K562 (cell line): ENCODE data around the gene CERS6. TPM values are rescaled to one million over a fixed set of nuclear protein-coding genes. Genes with fewer than 3 reads are reported as not detected.
A peak's percentile ranks its signal among the peaks of the same experiment; 100 is the strongest.

ENCODE experiments used
- ATAC-seq: fragments of 200-7000 bp; cut with Tn5 transposase; 3 replicates; pipeline ENCODE4 v1.9.1; 2020; ENCODE audit warnings: moderate library complexity
- BruUV-seq: library from RNA; stranded (reverse); fragments of 400-500 nt; replicated peaks from 2 replicates; lab custom pipeline; 2021; lab: Mats Ljungman, UMichigan
- CTCF ChIA-PET: fragments of 300-600 bp; formaldehyde crosslinking; extraction: SDS; loops from one replicate; lab custom pipeline; 2021; ENCODE audit warnings: low intra/inter-chr PET ratio; lab: Yijun Ruan, JAX
- POLR2A ChIA-PET: fragments of 300-600, 350-650 bp; sonication (Branson Sonifier 250); formaldehyde crosslinking; extraction: SDS; loops from one replicate; lab custom pipeline; 2021; ENCODE audit warnings: antibody characterized with exemption, inconsistent platforms; lab: Yijun Ruan, JAX
- DNase-seq, 4 experiments: peaks; one replicate each; pipeline versions ENCODE4 v3.0.0 to v3.0.0-alpha.2; 2011 to 2018; ENCODE audit warnings: low spot score in 3 of 4, mixed read lengths in 3 of 4; ENCODE audit errors: extremely low read depth in 1 of 4
- FAIRE-seq: peaks from 2 replicates; lab custom pipeline; 2011; peaks lifted over from hg19 to GRCh38; lab: Jason Lieb, UNC
- H2AFZ ChIP-seq: 2 replicates; pipeline ENCODE4 v1.6.0; 2011; ENCODE audit warnings: low read depth, low read length, control low read depth, inconsistent platforms
- H3K27ac ChIP-seq: fragments of 200-600 bp; 3 replicates; pipeline ENCODE4 v1.8.0; 2011; ENCODE audit warnings: low read depth, mild to moderate bottlenecking, control low read depth, inconsistent platforms, low read length, moderate library complexity, mixed read lengths; ENCODE audit errors: extremely low read depth
- H3K27me3 ChIP-seq, 2 experiments: fragments of 300-600 bp in 1 of 2; 2 replicates in 1 of 2; 3 replicates in 1 of 2; pipeline versions ENCODE4 v1.6.0 to v1.8.0; 2011; ENCODE audit warnings: inconsistent platforms in 2 of 2, low read length in 2 of 2, mild to moderate bottlenecking in 1 of 2, mixed read lengths in 1 of 2, moderate library complexity in 1 of 2; ENCODE audit not compliant: control insufficient read depth in 2 of 2, insufficient read depth in 2 of 2
- H3K36me3 ChIP-seq: fragments of 300-600 bp; 3 replicates; pipeline ENCODE4 v1.8.0; 2011; ENCODE audit warnings: mild to moderate bottlenecking, low read length, inconsistent platforms; ENCODE audit not compliant: control insufficient read depth, insufficient read depth
- H3K4me1 ChIP-seq, 2 experiments: fragments of 200-600 bp in 1 of 2; replicated peaks in 1 of 2; 2 replicates in 1 of 2; 3 replicates in 1 of 2; pipeline versions ENCODE4 v1.5.1 to v1.8.0; 2011; ENCODE audit warnings: inconsistent platforms in 2 of 2, low read length in 2 of 2, mild to moderate bottlenecking in 1 of 2, mixed read lengths in 1 of 2, moderate library complexity in 1 of 2; ENCODE audit not compliant: control insufficient read depth in 2 of 2, insufficient read depth in 2 of 2
- H3K4me2 ChIP-seq: 2 replicates; pipeline ENCODE4 v1.6.1; 2011; ENCODE audit warnings: low read length, control low read depth, inconsistent platforms, mixed read lengths; ENCODE audit not compliant: insufficient read depth
- H3K4me3 ChIP-seq: fragments of 200-600 bp; sonication (generic), shearing (Covaris generic); 2 replicates; pipeline ENCODE4 v1.5.1; 2016; ENCODE audit warnings: control low read depth, inconsistent platforms
- H3K79me2 ChIP-seq: fragments of 200-600 bp; 3 replicates; pipeline ENCODE4 v1.8.0; 2011; ENCODE audit warnings: low read length, inconsistent platforms; ENCODE audit not compliant: control insufficient read depth, insufficient read depth
- H3K9ac ChIP-seq, 2 experiments: 2 replicates each; pipeline versions ENCODE4 v1.6.0 to v1.6.1; 2011; ENCODE audit warnings: low read depth in 2 of 2, low read length in 2 of 2, control low read depth in 1 of 2, inconsistent platforms in 1 of 2, mild to moderate bottlenecking in 1 of 2, mixed read lengths in 1 of 2; ENCODE audit not compliant: insufficient read depth in 1 of 2
- H3K9me1 ChIP-seq: one replicate; pipeline ENCODE4 v1.6.0; 2011; ENCODE audit warnings: inconsistent platforms, mild to moderate bottlenecking, low read length, moderate library complexity; ENCODE audit not compliant: control insufficient read depth, insufficient read depth
- H3K9me3 ChIP-seq: replicated peaks from 2 replicates; pipeline ENCODE4 v1.5.1; 2011; ENCODE audit warnings: low read depth, low read length, inconsistent platforms; ENCODE audit not compliant: control insufficient read depth, insufficient read depth
- H4K20me1 ChIP-seq: replicated peaks from 2 replicates; pipeline ENCODE4 v1.6.1; 2011; ENCODE audit warnings: low read length, inconsistent platforms, mixed read lengths; ENCODE audit not compliant: control insufficient read depth, insufficient read depth
- ARID1B ChIP-seq: fragments of 450-650 bp; IDR thresholded peaks from 2 replicates; pipeline ENCODE4 v1.6.1; 2016; ENCODE audit warnings: antibody characterized with exemption, mild to moderate bottlenecking, inconsistent platforms
- BACH1 ChIP-seq: fragments of 200-800 bp; sonication (Bioruptor generic); IDR thresholded peaks from 2 replicates; pipeline ENCODE4 v1.6.1; 2016; ENCODE audit warnings: missing genetic modification characterization, missing compliant biosample characterization
- BCOR ChIP-seq: fragments of 450-650 bp; IDR thresholded peaks from 2 replicates; pipeline ENCODE4 v1.6.1; 2016
- CCNT2 ChIP-seq: IDR thresholded peaks from 2 replicates; pipeline ENCODE4 v1.6.1; 2011; ENCODE audit warnings: borderline replicate concordance, low read depth, mild to moderate bottlenecking, moderate library complexity, mixed read lengths, low read length; ENCODE audit not compliant: insufficient read length; ENCODE audit errors: extremely low read depth
- EWSR1 ChIP-seq: fragments of 450-650 bp; IDR thresholded peaks from 2 replicates; pipeline ENCODE4 v1.6.1; 2018; ENCODE audit warnings: borderline replicate concordance, mild to moderate bottlenecking, low read depth, moderate library complexity; ENCODE audit not compliant: partially characterized antibody
- HDAC1 ChIP-seq, 2 experiments: fragments of 450-650 bp; IDR thresholded peaks; 2 replicates each; pipeline ENCODE4 v1.6.1; 2016 to 2017; ENCODE audit warnings: inconsistent platforms in 1 of 2, mild to moderate bottlenecking in 1 of 2, moderate library complexity in 1 of 2
- NR2F6 ChIP-seq: fragments of 450-650 bp; formaldehyde crosslinking; IDR thresholded peaks from 2 replicates; pipeline ENCODE4 v1.4.0; 2020; ENCODE audit warnings: mild to moderate bottlenecking
- PHF8 ChIP-seq: fragments of 200-600 bp; sonication (generic); IDR thresholded peaks from 2 replicates; pipeline ENCODE4 v1.6.1; 2012; ENCODE audit warnings: mixed run types, mild to moderate bottlenecking, inconsistent platforms, low read length, moderate library complexity, borderline replicate concordance
- RBM39 ChIP-seq: fragments of 200-400 bp; formaldehyde crosslinking; optimal IDR thresholded peaks from 2 replicates; pipeline ENCODE3; 2018; ENCODE audit warnings: low read depth, low read length
- RUNX1 ChIP-seq: sonication (generic); IDR thresholded peaks from 2 replicates; pipeline ENCODE4 v1.6.1; 2016; ENCODE audit warnings: antibody characterized with exemption, low read depth
- TSC22D4 ChIP-seq: fragments of 450-650 bp; IDR thresholded peaks from 2 replicates; pipeline ENCODE4 v1.6.1; 2016; ENCODE audit warnings: missing genetic modification characterization, missing biosample characterization, control low read depth
- ZKSCAN1 ChIP-seq: fragments of 150-350 bp; IDR thresholded peaks from 2 replicates; pipeline ENCODE4 v1.6.1; 2016; ENCODE audit warnings: low read depth, low read length
- ZNF668 ChIP-seq: fragments of 250-450 bp; sonication (Bioruptor Pico); IDR thresholded peaks from 2 replicates; pipeline ENCODE4 v1.8.0; 2022; ENCODE audit warnings: mild to moderate bottlenecking, inconsistent platforms
- ZNF717 ChIP-seq: fragments of 250-450 bp; sonication (Bioruptor Pico); IDR thresholded peaks from 2 replicates; pipeline ENCODE4 v1.5.0; 2021
- ZNF77 ChIP-seq: fragments of 250-450 bp; sonication (Bioruptor Pico); IDR thresholded peaks from 2 replicates; pipeline ENCODE4 v1.5.0; 2020
- WGBS: fragments of 100-300 bp; shearing (Covaris generic); methylation state at CpG from one replicate; pipeline ENCODE4 v1.1.6; 2016; ENCODE audit warnings: low coverage, mixed read lengths; ENCODE audit not compliant: insufficient coverage; ENCODE audit errors: missing lambda C conversion rate; 5-methylcytosine and 5-hydroxymethylcytosine counted together
- in situ Hi-C: fragments of 300-500 bp; cut with MboI; formaldehyde crosslinking; loops from 4 replicates; pipeline ENCODE4 v1.15.0; 2018; ENCODE audit warnings: inconsistent platforms, mixed read lengths
- intact Hi-C: fragments of 100-400 bp; cut with micrococcal nuclease; formaldehyde crosslinking; loops from 2 replicates; pipeline ENCODE4 v1.14.2; 2022
- polyA plus RNA-seq, 8 experiments: library from polyadenylated mRNA; depleted of rRNA in 4 of 8; stranded (reverse) in 5 of 8; unstranded in 3 of 8; fragments of >200 nt; fragmentation: Nextera tagmentation in 2 of 8; fragmentation: Illumina TruSeq in 1 of 8; extraction: Ambion mirVana in 2 of 8; extraction: Trizol in 1 of 8; gene quantifications; 2 replicates each; pipeline versions ENCODE4 v1.2.1 to v1.2.3, GENCODE V29; 2011 to 2014; ENCODE audit warnings: inconsistent platforms in 1 of 8, missing spikeins in 1 of 8
- total RNA-seq, 7 experiments: library from RNA; depleted of rRNA in 6 of 7; stranded (reverse); fragments of >200 nt in 6 of 7; fragmentation: Illumina TruSeq in 2 of 7; extraction: Trizol in 2 of 7; gene quantifications; 2 replicates each; pipeline versions ENCODE4 v1.2.1 to v1.2.3, GENCODE V29; 2011 to 2021; ENCODE audit warnings: low replicate concordance in 1 of 7
- TF ChIP-seq, protein P1 (sequence below): sonication (generic); formaldehyde crosslinking; IDR thresholded peaks from 2 replicates; pipeline ENCODE4 v1.8.1; 2023; ENCODE audit warnings: mild to moderate bottlenecking, missing genetic modification reagents, moderate library complexity
- TF ChIP-seq, protein P2 (sequence below): fragments of 450-650 bp; formaldehyde crosslinking; IDR thresholded peaks from 2 replicates; pipeline ENCODE4 v1.4.0; 2020; ENCODE audit warnings: mild to moderate bottlenecking
- TF ChIP-seq, protein P3 (sequence below): fragments of 250-450 bp; sonication (Bioruptor Pico); IDR thresholded peaks from 2 replicates; pipeline ENCODE4 v1.5.0; 2022; ENCODE audit warnings: mild to moderate bottlenecking
- TF ChIP-seq, protein P4 (sequence below): IDR thresholded peaks from 2 replicates; pipeline ENCODE4 v1.6.1; 2011; ENCODE audit not compliant: insufficient read length; ENCODE audit errors: extremely low read depth

The CERS6 gene
- total and polyA plus RNA-seq, 9 of the 15 experiments (the other 6 are each of a cell fraction or from before 2014, with no cell fraction given) = 1.6 to 13.6 (median 11.4) TPM

DNA sequence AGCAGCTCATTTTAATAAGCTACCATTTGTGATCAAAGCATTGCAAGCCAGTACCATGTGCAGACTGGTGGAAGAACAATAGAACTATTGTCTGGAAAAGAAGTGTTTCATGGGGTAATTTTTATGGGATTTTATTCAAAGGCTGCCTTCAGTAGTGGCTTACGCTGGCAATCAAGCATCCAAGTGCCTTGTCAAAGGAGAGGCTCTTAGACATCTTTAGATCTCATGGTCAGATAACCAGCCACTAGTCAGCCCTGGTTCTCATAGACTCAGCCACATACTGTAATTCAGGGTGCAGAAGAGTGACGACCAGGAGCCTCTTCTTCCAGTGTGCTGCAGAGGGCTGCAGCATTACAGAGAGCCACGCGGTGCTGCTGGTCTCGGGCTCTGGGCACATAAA is 247.9 kb downstream of the CERS6 start:
- no peak overlapping the region for H3K27ac ChIP-seq
- no peak for TF ChIP-seq BCOR
- TF ChIP-seq, protein P1, sequence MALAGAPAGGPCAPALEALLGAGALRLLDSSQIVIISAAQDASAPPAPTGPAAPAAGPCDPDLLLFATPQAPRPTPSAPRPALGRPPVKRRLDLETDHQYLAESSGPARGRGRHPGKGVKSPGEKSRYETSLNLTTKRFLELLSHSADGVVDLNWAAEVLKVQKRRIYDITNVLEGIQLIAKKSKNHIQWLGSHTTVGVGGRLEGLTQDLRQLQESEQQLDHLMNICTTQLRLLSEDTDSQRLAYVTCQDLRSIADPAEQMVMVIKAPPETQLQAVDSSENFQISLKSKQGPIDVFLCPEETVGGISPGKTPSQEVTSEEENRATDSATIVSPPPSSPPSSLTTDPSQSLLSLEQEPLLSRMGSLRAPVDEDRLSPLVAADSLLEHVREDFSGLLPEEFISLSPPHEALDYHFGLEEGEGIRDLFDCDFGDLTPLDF (CRISPR knock-in tag) = no peak
- no peak for TF ChIP-seq NR2F6 (CRISPR knock-in tag)
- TF ChIP-seq ZKSCAN1 = no peak
- TF ChIP-seq RBM39 = no peak
- TF ChIP-seq RUNX1 = no peak
- TF ChIP-seq ARID1B = no peak
- TF ChIP-seq ZNF77 (CRISPR knock-in tag) = no peak
- TF ChIP-seq, protein P2, sequence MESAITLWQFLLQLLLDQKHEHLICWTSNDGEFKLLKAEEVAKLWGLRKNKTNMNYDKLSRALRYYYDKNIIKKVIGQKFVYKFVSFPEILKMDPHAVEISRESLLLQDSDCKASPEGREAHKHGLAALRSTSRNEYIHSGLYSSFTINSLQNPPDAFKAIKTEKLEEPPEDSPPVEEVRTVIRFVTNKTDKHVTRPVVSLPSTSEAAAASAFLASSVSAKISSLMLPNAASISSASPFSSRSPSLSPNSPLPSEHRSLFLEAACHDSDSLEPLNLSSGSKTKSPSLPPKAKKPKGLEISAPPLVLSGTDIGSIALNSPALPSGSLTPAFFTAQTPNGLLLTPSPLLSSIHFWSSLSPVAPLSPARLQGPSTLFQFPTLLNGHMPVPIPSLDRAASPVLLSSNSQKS (CRISPR knock-in tag) = no peak
- no peak for TF ChIP-seq EWSR1
- TF ChIP-seq BACH1 (tag) = no peak
- no peak for TF ChIP-seq HDAC1 (IDR thresholded peaks at IDR 0.05)
- TF ChIP-seq, protein P3, sequence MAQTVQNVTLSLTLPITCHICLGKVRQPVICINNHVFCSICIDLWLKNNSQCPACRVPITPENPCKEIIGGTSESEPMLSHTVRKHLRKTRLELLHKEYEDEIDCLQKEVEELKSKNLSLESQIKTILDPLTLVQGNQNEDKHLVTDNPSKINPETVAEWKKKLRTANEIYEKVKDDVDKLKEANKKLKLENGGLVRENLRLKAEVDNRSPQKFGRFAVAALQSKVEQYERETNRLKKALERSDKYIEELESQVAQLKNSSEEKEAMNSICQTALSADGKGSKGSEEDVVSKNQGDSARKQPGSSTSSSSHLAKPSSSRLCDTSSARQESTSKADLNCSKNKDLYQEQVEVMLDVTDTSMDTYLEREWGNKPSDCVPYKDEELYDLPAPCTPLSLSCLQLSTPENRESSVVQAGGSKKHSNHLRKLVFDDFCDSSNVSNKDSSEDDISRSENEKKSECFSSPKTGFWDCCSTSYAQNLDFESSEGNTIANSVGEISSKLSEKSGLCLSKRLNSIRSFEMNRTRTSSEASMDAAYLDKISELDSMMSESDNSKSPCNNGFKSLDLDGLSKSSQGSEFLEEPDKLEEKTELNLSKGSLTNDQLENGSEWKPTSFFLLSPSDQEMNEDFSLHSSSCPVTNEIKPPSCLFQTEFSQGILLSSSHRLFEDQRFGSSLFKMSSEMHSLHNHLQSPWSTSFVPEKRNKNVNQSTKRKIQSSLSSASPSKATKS (CRISPR knock-in tag) = no peak
- no peak for TF ChIP-seq ZNF717 (CRISPR knock-in tag)
- TF ChIP-seq TSC22D4 (tag) = no peak
- TF ChIP-seq CCNT2 = no peak
- TF ChIP-seq, protein P4, sequence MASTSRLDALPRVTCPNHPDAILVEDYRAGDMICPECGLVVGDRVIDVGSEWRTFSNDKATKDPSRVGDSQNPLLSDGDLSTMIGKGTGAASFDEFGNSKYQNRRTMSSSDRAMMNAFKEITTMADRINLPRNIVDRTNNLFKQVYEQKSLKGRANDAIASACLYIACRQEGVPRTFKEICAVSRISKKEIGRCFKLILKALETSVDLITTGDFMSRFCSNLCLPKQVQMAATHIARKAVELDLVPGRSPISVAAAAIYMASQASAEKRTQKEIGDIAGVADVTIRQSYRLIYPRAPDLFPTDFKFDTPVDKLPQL = no peak
- no peak for TF ChIP-seq PHF8
- TF ChIP-seq ZNF668 (CRISPR knock-in tag) = no peak
- WGBS = 64% methylated on average over 5 of the region's 5 CpGs
- ChIA-PET POLR2A (interaction anchor here (0.5 to 0.6 kb wide), 2 partner anchors 344 to 518 kb away, joined by 3 read pairs; no protein-coding TSS in a partner anchor), CTCF (no interaction called here)
- H3K4me3 ChIP-seq = no peak overlapping the region
- H3K4me2 ChIP-seq = no peak overlapping the region
- BruUV-seq = no TSS peak
- no peaks in the 10 kb centered on the region; a peak in 1 of 5 replicates for H3K4me1 ChIP-seq
- no peak overlapping the region for H2AFZ ChIP-seq
- in situ Hi-C loops (no loop called here), intact Hi-C loops (loop anchor here (10.0 kb wide), 1 partner anchor 539 kb away; no protein-coding TSS in a partner anchor)
- peak; percentile 53 for ATAC-seq
- no peak for FAIRE-seq
- H3K9me1 ChIP-seq = no peaks in the 10 kb centered on the region
- H3K9me3 ChIP-seq = no peaks in the 10 kb centered on the region
- DNase-seq = no peak
- H3K79me2 ChIP-seq = no peaks in the 10 kb centered on the region
- H3K27me3 ChIP-seq = no peaks in the 10 kb centered on the region
- no peaks in the 10 kb centered on the region for H3K36me3 ChIP-seq
- no peak overlapping the region for H3K9ac ChIP-seq
- no peaks in the 10 kb centered on the region for H4K20me1 ChIP-seq
